GM23248 (cell line): ENCODE measurements around the gene SYTL3.

ENCODE experiments used
- EZH2 ChIP-seq: fragments of 200-600 bp; sonication (generic); IDR thresholded peaks from 2 replicates; pipeline ENCODE4 v1.6.1; 2018; ENCODE audit warnings: antibody characterized with exemption, mild to moderate bottlenecking; ENCODE audit not compliant: insufficient read depth, poor library complexity, severe bottlenecking
- EZH2phosphoT487 ChIP-seq: fragments of 200-600 bp; sonication (generic); IDR thresholded peaks from 2 replicates; pipeline ENCODE4 v1.6.1; 2018; ENCODE audit warnings: antibody characterized with exemption, moderate library complexity, mild to moderate bottlenecking, low read depth; ENCODE audit not compliant: insufficient read depth

DNA sequence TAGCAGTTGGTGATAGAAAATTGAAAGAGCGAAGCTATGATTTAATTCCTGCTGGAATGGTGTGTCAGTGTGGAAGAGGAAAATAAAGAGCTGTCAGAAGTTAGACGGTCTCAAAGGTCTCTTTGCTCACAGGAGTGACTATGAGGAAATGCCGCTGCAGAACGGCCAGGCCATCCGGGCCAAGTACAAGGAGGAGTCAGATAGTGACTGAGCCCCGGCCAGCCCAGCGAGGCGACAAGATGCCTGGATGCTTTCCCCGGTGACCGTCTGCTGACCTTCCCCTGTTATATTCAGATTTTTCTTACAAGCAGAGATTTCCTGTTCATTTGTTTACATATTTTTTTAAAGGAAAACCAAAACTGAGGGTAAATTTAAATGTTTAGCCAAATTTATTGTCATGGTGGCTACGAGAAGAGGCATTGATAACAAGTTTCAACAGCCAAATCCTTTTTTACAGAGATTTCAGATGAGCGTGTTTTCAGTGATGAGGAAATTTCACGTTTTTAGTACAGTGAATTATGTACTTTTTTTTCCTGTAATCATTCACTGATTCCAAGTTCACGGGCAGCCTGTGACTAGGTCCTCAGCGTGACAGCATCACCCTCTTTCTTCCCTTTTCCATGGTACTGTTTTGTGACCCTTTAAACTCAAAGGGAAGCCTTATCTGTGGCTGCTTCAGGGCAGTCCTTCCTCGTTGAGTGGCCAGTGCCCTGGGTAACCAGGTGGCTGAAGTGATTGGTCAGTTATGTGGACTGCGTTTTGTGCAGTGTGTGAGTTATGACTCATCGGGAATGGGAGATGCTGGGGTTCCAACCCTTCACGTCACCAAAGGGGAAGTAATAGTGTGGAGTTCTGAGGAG is 17.9 kb upstream of the SYTL3 start:
- no peak for TF ChIP-seq EZH2
- no peak for TF ChIP-seq EZH2phosphoT487
